ENCODE measurements around the gene SCAF4.

Gene SCAF4

GRCh38 chr21:31713973-31714740, 17.8 kb downstream of the SCAF4 start:
- H3K9ac ChIP-seq (ENCODE audit: low read length) = no peak overlapping the region
- H4K20me1 ChIP-seq (ENCODE audit: insufficient read depth, low read length) = peaks cover 89% of the 10 kb centered on the region
- peaks cover 98% of the 10 kb centered on the region for H3K79me2 ChIP-seq (ENCODE audit: low read length)
- H3K36me3 ChIP-seq (replicated peaks; ENCODE audit: low read depth, low read length) = no peaks in the 10 kb centered on the region
- H3K9me3 ChIP-seq (ENCODE audit: insufficient read depth, low read length) = no peaks in the 10 kb centered on the region
- no peak overlapping the region for H3K4me2 ChIP-seq (ENCODE audit: low read length)
- H3K27ac ChIP-seq (ENCODE audit: low read length) = no peak overlapping the region
- H2AFZ ChIP-seq (ENCODE audit: low read depth, low read length) = no peak overlapping the region
- H3K27me3 ChIP-seq (ENCODE audit: low read depth, low read length) = no peaks in the 10 kb centered on the region
- no peak overlapping the region for H3K4me3 ChIP-seq (ENCODE audit: low read length)
- peaks cover 11% of the 10 kb centered on the region for H3K4me1 ChIP-seq (ENCODE audit: low read length)
- TF ChIP-seq CTCF (IDR thresholded peaks at IDR 0.05; ENCODE audit: low read depth, low read length) = no peak
- no peak for TF ChIP-seq EZH2phosphoT487 (IDR thresholded peaks at IDR 0.05; ENCODE audit: low read depth)

GRCh38 chr21:31713115-31713514, 18.8 kb downstream of the SCAF4 start:
- H3K4me1 ChIP-seq (ENCODE audit: low read length) = peaks cover 11% of the 10 kb centered on the region
- no peak overlapping the region for H3K27ac ChIP-seq (ENCODE audit: low read length)
- no peak for TF ChIP-seq CTCF (IDR thresholded peaks at IDR 0.05; ENCODE audit: low read depth, low read length)
- no peak for TF ChIP-seq EZH2phosphoT487 (IDR thresholded peaks at IDR 0.05; ENCODE audit: low read depth)
- H4K20me1 ChIP-seq (ENCODE audit: insufficient read depth, low read length) = peaks cover 90% of the 10 kb centered on the region
- H3K9me3 ChIP-seq (ENCODE audit: insufficient read depth, low read length) = no peaks in the 10 kb centered on the region
- no peaks in the 10 kb centered on the region for H3K36me3 ChIP-seq (replicated peaks; ENCODE audit: low read depth, low read length)
- H3K4me3 ChIP-seq (ENCODE audit: low read length) = no peak overlapping the region
- no peaks in the 10 kb centered on the region for H3K27me3 ChIP-seq (ENCODE audit: low read depth, low read length)
- no peak overlapping the region for H3K4me2 ChIP-seq (ENCODE audit: low read length)
- peaks cover 98% of the 10 kb centered on the region for H3K79me2 ChIP-seq (ENCODE audit: low read length)
- H3K9ac ChIP-seq (ENCODE audit: low read length) = no peak overlapping the region
- no peak overlapping the region for H2AFZ ChIP-seq (ENCODE audit: low read depth, low read length)

GRCh38 chr21:31711745-31712285, 20.1 kb downstream of the SCAF4 start:
- Histone ChIP-seq H3K9me3 (ENCODE audit: insufficient read depth, low read length) (no peaks in the 10 kb centered on the region), H4K20me1 (ENCODE audit: insufficient read depth, low read length) (peaks cover 95% of the 10 kb centered on the region), H3K4me3 (ENCODE audit: low read length) (no peak overlapping the region), H3K4me1 (ENCODE audit: low read length) (peaks cover 11% of the 10 kb centered on the region), H3K36me3 (replicated peaks; ENCODE audit: low read depth, low read length) (no peaks in the 10 kb centered on the region), H2AFZ (ENCODE audit: low read depth, low read length) (no peak overlapping the region), H3K27me3 (ENCODE audit: low read depth, low read length) (no peaks in the 10 kb centered on the region), H3K4me2 (ENCODE audit: low read length) (no peak overlapping the region), H3K79me2 (ENCODE audit: low read length) (peaks cover 100% of the 10 kb centered on the region), H3K9ac (ENCODE audit: low read length) (no peak overlapping the region), H3K27ac (ENCODE audit: low read length) (no peak overlapping the region)
- no peak for TF ChIP-seq EZH2phosphoT487 (IDR thresholded peaks at IDR 0.05; ENCODE audit: low read depth)
- no peak for TF ChIP-seq CTCF (IDR thresholded peaks at IDR 0.05; ENCODE audit: low read depth, low read length)

GRCh38 chr21:31711326-31711725, 20.6 kb downstream of the SCAF4 start:
- Histone ChIP-seq H3K79me2 (ENCODE audit: low read length) (peaks cover 100% of the 10 kb centered on the region), H2AFZ (ENCODE audit: low read depth, low read length) (no peak overlapping the region), H3K9me3 (ENCODE audit: insufficient read depth, low read length) (no peaks in the 10 kb centered on the region), H3K27ac (ENCODE audit: low read length) (no peak overlapping the region), H4K20me1 (ENCODE audit: insufficient read depth, low read length) (peaks cover 95% of the 10 kb centered on the region), H3K27me3 (ENCODE audit: low read depth, low read length) (no peaks in the 10 kb centered on the region), H3K4me3 (ENCODE audit: low read length) (no peak overlapping the region), H3K9ac (ENCODE audit: low read length) (no peak overlapping the region), H3K4me1 (ENCODE audit: low read length) (peaks cover 11% of the 10 kb centered on the region), H3K4me2 (ENCODE audit: low read length) (no peak overlapping the region), H3K36me3 (replicated peaks; ENCODE audit: low read depth, low read length) (no peaks in the 10 kb centered on the region)
- TF ChIP-seq EZH2phosphoT487 (IDR thresholded peaks at IDR 0.05; ENCODE audit: low read depth) (no peak), CTCF (IDR thresholded peaks at IDR 0.05; ENCODE audit: low read depth, low read length) (no peak)

Data from OCI-LY3 (cell line).